Vagina (tissue), 2 donors: Measurements from ENCODE around the gene OR12D2. TPM values are rescaled to one million over a fixed set of nuclear protein-coding genes. Genes with fewer than 3 reads are reported as not detected.

Experiments
- DNase-seq, 2 donors: peaks; one replicate each; pipeline ENCODE4 v3.0.0-alpha.2; 2017; ENCODE audit errors: extremely low spot score in 2 of 2
- H3K27ac ChIP-seq: fragments of 200-600 bp; sonication (generic); one replicate; pipeline ENCODE4 v1.5.1; 2019
- H3K27me3 ChIP-seq: fragments of 200-600 bp; sonication (generic); one replicate; pipeline ENCODE4 v1.5.1; 2019
- H3K36me3 ChIP-seq, 2 donors: fragments of 200-600 bp; sonication (generic); one replicate each; pipeline ENCODE4 v1.5.1; 2017 to 2019
- H3K4me1 ChIP-seq: fragments of 200-600 bp; sonication (generic); one replicate; pipeline ENCODE4 v1.5.1; 2019
- H3K4me3 ChIP-seq, 2 donors: fragments of 200-600 bp; sonication (generic); 1 replicate in 1 of 2; 2 replicates in 1 of 2; pipeline ENCODE4 v1.5.1; 2016 to 2019
- H3K9me3 ChIP-seq: fragments of 200-600 bp; sonication (generic); one replicate; pipeline ENCODE4 v1.5.1; 2019
- POLR2A ChIP-seq, 2 donors: fragments of 450-650 bp; IDR thresholded peaks; one replicate each; pipeline ENCODE4 v1.6.1; 2017; ENCODE audit warnings: antibody characterized with exemption in 2 of 2, mild to moderate bottlenecking in 2 of 2, moderate library complexity in 2 of 2
- POLR2AphosphoS5 ChIP-seq, 2 donors: sonication (generic); formaldehyde crosslinking; IDR thresholded peaks; one replicate each; pipeline ENCODE4 v1.9.0; 2017; ENCODE audit warnings: antibody characterized with exemption in 2 of 2, mild to moderate bottlenecking in 2 of 2, low read depth in 1 of 2; ENCODE audit not compliant: insufficient read depth in 1 of 2
- intact Hi-C: fragments of 100-400 bp; cut with DNase I; formaldehyde crosslinking; loops from one replicate; pipeline ENCODE4 v1.15.1; 2023
- total RNA-seq: library from RNA; depleted of rRNA; stranded (reverse); fragments of >200 nt; gene quantifications from one replicate; pipeline ENCODE4 v1.2.3, GENCODE V29; 2016
- TF ChIP-seq, protein P1 (sequence below), 3 experiments: fragments of 450-650 bp in 2 of 3; fragments of 200-600 bp in 1 of 3; sonication (generic) in 1 of 3; IDR thresholded peaks; one replicate each; pipeline ENCODE4 v1.5.1; 2017 to 2019; ENCODE audit warnings: antibody characterized with exemption in 3 of 3, mild to moderate bottlenecking in 2 of 3, moderate library complexity in 2 of 3

OR12D2 gene
- total RNA-seq, 1 donor from 2014 or later, result not detected

DNA sequence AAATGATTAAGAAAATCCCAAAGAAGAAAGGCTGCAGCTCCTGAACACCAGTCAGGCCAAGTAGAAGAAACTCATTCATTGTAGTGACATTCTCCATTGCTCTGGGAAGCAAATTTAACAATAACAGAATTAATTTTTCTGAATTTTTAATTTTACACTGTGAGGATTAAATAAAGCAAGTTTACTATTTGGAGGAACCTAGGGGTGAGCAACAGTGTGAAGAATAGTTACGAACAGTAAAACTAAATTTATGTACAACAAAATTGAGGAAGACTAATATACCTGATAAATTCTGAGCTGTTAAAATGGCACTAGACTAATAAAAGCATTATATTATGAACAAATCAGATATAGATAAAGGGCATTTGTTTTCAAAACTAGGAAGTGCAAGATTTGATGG lies 20.2 kb upstream of the OR12D2 start, which contains the start of gene OR12D3:
TSS of gene OR12D3 (minus strand) at position 101 of the 400 bp plus-strand sequence. CDS start at position 97, 4 bp downstream.
- Histone ChIP-seq H3K4me3 (no peak within 1 kb of the TSS), H3K4me1 (no peaks in the 10 kb centered on the region), H3K27me3 (no peaks in the 10 kb centered on the region), H3K9me3 (no peaks in the 10 kb centered on the region), H3K27ac (no peak within 1 kb of the TSS), H3K36me3 (no peaks in the 10 kb centered on the region)
- DNase-seq, result no peak
- intact Hi-C loops, result no loop called here
- TF ChIP-seq, protein P1, sequence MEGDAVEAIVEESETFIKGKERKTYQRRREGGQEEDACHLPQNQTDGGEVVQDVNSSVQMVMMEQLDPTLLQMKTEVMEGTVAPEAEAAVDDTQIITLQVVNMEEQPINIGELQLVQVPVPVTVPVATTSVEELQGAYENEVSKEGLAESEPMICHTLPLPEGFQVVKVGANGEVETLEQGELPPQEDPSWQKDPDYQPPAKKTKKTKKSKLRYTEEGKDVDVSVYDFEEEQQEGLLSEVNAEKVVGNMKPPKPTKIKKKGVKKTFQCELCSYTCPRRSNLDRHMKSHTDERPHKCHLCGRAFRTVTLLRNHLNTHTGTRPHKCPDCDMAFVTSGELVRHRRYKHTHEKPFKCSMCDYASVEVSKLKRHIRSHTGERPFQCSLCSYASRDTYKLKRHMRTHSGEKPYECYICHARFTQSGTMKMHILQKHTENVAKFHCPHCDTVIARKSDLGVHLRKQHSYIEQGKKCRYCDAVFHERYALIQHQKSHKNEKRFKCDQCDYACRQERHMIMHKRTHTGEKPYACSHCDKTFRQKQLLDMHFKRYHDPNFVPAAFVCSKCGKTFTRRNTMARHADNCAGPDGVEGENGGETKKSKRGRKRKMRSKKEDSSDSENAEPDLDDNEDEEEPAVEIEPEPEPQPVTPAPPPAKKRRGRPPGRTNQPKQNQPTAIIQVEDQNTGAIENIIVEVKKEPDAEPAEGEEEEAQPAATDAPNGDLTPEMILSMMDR (IDR thresholded peaks at IDR 0.05), result no peak
- no peak for TF ChIP-seq POLR2A (IDR thresholded peaks at IDR 0.05)
- TF ChIP-seq POLR2AphosphoS5 (IDR thresholded peaks at IDR 0.05; ENCODE audit: insufficient read depth in 1 of 2, low read depth in 1 of 2), result no peak

DNA sequence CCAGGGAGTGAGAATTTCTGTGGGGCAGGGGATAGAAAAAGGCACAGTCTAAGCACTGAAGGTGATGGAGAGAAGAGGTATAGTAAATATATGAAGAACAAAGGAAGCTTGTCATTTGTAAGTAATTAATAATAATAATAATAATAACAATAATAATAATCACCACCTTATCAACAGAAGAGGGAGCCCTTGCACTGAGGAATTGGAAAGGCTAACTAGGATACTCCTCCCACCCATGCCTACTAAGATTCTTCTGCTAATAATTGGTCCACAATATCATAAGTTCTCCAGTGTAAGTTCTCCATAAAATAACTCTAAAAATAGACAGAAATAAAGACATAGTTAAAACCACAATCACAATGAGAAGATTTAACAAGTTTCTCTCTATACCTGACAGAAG lies 19.4 kb upstream of the OR12D2 start:
- no peak for DNase-seq
- H3K36me3 ChIP-seq, result no peaks in the 10 kb centered on the region
- no peaks in the 10 kb centered on the region for H3K4me1 ChIP-seq
- no peak overlapping the region for H3K27ac ChIP-seq
- H3K9me3 ChIP-seq, result no peaks in the 10 kb centered on the region
- intact Hi-C loops, result no loop called here
- H3K27me3 ChIP-seq, result no peaks in the 10 kb centered on the region
- TF ChIP-seq POLR2AphosphoS5 (IDR thresholded peaks at IDR 0.05; ENCODE audit: insufficient read depth in 1 of 2, low read depth in 1 of 2) (no peak), POLR2A (IDR thresholded peaks at IDR 0.05) (no peak)
- no peak overlapping the region for H3K4me3 ChIP-seq

DNA sequence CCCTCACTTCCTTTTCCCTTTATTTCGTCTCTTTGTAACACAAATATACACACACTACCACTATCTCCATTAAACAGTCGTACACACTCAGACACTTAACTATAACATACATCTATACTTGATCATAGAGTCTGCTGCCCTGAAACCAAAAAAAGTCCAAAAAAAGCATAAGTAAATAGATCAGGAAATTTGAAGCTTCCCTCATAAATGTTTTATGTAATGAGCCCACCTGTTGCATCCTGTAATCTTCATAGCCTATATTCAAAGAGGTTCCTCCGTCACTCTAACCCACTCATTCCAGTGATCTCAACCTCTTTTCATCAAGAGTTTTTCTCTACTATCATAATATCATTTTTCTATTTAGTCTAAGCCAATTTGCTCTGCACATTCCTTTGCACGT lies 6.9 kb upstream of the OR12D2 start:
- Histone ChIP-seq H3K27ac (no peak overlapping the region), H3K9me3 (no peaks in the 10 kb centered on the region), H3K27me3 (no peaks in the 10 kb centered on the region), H3K4me1 (no peaks in the 10 kb centered on the region), H3K36me3 (no peaks in the 10 kb centered on the region), H3K4me3 (no peak overlapping the region)
- intact Hi-C loops, result no loop called here
- no peak for DNase-seq
- TF ChIP-seq POLR2AphosphoS5 (IDR thresholded peaks at IDR 0.05; ENCODE audit: insufficient read depth in 1 of 2, low read depth in 1 of 2) (no peak), POLR2A (IDR thresholded peaks at IDR 0.05) (no peak)
- TF ChIP-seq, protein P1 (IDR thresholded peaks at IDR 0.05), result no peak

DNA sequence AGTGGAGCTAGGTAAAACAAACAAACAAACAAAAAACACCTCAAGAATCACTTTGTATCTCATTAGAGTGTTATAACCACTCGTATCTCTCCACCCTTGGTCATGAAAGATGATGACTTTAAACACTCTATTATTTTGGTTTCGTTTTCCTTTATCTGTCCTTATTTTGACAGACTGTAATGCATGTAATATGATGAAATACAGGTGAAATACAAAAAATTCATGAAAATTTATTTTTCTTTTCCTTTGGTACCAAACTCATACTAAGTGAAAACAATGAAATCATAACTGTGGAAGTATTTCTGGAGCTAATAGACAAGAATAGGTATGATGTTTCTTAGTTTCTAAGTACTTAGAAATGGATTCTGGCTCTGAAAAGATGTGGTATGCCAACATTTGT lies 4.1 kb downstream of the OR12D2 start:
- Histone ChIP-seq H3K27ac (no peak overlapping the region), H3K36me3 (no peaks in the 10 kb centered on the region), H3K27me3 (no peaks in the 10 kb centered on the region), H3K9me3 (no peaks in the 10 kb centered on the region), H3K4me3 (no peak overlapping the region), H3K4me1 (no peaks in the 10 kb centered on the region)
- TF ChIP-seq POLR2A (IDR thresholded peaks at IDR 0.05) (no peak), POLR2AphosphoS5 (IDR thresholded peaks at IDR 0.05; ENCODE audit: insufficient read depth in 1 of 2, low read depth in 1 of 2) (no peak)
- TF ChIP-seq, protein P1 (IDR thresholded peaks at IDR 0.05), result no peak
- intact Hi-C loops, result no loop called here
- DNase-seq, result no peak

DNA sequence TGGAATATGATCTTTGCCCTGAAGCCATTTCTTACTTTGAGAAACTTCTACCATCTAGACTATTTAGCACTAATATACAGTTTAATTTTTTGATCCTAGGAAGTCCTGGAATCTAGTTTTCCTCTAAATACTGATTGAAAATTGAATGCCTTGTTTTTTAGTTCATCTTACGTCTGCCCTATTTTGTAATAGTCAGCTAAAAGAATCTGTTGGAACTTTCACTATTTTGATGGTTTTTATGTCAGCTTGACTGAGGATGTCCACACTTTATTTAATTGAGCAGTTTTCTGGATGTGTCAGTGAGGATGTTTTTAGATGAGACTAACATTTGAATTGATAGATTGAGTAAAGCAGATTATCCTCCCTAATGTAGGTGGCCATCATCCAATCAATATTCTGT lies 8.4 kb downstream of the OR12D2 start:
- intact Hi-C loops, result no loop called here

More for the DNA sequence above, 8.4 kb downstream of the OR12D2 start:
- H3K27ac ChIP-seq, result no peak overlapping the region
- H3K36me3 ChIP-seq, result no peaks in the 10 kb centered on the region
- H3K4me3 ChIP-seq, result no peak overlapping the region
- no peaks in the 10 kb centered on the region for H3K9me3 ChIP-seq
- no peak for TF ChIP-seq POLR2A (IDR thresholded peaks at IDR 0.05)
- TF ChIP-seq, protein P1 (IDR thresholded peaks at IDR 0.05), result no peak
- TF ChIP-seq POLR2AphosphoS5 (IDR thresholded peaks at IDR 0.05; ENCODE audit: insufficient read depth in 1 of 2, low read depth in 1 of 2), result no peak
- H3K4me1 ChIP-seq, result no peaks in the 10 kb centered on the region
- no peaks in the 10 kb centered on the region for H3K27me3 ChIP-seq
- no peak for DNase-seq
